ENCODE results near the gene SBF2.
"Not testable (repeated sequence)": the region's sequence is repeated elsewhere in the genome, so short reads cannot be mapped to it uniquely, and the experiment has no call there.

The SBF2 gene

DNA sequence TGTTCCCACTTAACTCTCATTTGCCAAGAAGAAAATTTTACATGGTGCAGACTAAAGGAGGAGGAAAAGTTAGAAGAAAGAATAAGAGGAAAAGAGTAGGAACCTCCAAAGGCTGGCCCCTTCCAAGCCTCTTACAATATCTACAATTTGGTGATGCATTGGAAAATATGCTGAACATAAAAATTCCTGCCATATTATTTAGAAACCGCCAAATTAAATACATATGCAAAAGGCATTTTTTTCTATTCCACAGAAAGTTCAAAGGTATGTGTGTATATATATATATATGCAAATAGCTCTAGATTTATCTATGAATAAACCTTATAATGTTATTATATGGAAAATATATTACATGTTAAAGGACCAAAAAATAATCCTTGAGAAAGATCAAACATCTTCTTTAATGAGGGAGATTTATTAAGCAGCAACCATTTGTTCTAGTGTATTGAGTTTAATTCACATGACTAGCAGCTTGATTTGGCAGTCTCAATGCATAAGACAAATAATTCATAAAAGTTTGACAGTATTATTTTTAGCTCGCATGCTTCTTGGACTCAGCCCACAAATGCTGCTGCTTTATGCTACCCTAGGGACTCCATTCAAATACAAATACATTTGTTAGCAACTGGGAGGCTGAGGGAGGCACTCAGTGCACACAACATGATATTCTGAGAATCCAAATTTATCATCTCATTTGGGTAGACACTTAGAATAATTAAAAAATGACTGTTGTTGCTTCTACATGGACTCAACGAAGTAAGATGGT is 184.9 kb downstream of the SBF2 start:
- no peak for DNase-seq

DNA sequence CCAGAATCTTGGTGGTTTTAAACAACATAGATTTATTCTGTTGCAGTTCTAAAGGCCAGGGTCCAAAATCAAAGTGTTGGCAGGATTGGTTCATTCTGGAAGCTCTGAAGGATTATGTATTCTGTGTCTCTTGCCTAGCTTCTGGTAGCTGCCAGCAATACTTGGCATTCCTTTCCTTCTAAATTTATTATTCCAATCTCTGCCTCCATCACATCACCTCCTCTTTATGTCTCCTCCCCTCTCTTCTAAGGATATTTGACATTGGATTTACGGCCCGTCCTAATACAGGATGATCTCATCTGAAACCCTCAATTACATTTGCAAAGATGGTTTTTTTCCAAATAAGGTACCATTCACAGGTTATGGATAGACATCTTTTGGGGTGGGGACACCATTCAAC is 186.5 kb downstream of the SBF2 start:
- DNase-seq = no peak

DNA sequence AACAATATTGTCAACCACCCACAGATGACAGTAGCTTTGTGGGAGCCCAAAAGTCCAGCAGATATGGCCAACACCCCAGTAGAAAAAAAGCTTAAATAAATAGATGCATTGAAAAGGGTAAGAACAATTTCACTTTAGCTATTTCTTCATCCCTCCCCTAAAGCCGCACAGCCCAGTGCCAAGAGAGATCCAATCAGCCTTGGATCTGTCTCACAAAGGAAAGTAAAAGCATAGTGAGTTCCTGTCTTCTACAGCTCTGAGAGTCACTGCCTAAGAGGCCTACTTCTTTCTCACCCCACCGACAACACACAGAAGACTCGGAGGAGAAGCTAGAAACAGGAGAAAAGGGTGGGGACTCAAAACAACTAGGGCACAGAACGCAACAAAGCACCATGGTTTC is 196.4 kb downstream of the SBF2 start:
- no peak for DNase-seq

DNA sequence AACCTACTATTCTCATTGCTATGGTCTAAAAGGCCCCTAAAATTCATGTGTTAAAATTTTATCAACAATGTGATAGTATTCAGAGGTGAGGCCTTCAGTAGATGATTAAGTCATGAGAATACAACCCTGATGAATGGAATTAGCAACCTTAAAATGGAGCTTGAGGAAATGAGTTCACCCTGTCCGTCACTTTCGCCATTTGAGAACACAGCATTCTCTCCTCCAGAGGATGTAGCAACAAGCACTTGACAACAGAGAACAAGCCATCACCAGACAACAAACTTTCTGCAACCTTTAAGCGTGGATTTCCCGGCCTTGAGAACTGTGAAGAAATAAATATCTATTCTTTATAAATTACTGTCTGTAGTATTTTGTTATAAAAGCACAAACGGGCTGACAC is 197.0 kb downstream of the SBF2 start:
- no peak for DNase-seq

DNA sequence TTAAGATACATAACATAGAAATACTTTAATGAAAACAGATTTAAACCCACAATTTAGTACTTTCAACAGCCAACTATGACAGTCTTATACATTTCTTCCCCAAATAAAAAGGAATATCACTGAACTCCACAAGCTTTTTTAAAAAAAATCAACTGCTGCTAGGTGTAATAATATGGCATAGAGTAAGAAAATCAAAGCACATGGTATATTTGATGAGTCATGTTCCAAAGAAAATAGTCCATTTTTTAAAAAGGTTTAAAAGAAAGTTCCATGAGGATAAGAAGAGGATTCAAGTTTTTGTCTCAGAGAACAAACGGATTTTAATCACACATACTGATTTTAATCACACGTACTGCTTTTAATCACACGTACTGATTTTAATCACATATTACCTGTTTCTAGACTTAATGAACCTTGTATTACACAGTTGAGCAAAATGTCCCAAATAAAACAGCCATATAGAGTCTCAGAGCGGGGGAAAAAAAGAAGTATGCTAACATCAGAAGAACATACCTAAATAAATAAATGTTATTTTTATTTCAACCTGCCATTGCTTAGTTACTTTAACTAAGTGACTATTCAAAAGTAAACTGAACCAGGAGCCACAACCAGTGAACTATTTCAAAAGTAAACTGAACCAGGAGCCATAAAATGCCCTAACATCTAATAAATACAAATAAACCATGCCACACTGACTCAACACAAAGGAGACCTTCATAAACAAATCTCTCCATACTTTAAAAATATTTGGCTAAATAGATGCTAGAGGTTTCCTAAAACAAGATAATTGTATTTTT is 198.4 kb downstream of the SBF2 start:
- DNase-seq = no peak

DNA sequence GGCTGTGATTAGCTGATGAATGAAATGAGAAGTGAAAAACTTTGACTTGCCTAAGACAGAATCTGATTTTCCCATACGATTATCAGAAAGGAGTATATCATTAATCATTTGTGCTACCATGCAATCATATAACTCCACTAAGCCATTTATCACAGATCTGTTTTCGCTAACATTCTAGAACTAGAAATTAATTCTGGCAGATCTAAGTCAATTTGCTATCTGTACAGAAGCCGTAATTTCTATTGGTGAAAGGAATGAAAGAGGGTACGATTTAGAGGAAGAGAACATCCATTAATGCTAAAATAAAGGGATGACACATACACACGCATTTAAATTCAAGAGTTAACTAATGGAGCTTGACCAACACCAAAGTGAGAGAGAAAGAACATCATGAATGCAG is 201.6 kb downstream of the SBF2 start:
- no peak for DNase-seq

DNA sequence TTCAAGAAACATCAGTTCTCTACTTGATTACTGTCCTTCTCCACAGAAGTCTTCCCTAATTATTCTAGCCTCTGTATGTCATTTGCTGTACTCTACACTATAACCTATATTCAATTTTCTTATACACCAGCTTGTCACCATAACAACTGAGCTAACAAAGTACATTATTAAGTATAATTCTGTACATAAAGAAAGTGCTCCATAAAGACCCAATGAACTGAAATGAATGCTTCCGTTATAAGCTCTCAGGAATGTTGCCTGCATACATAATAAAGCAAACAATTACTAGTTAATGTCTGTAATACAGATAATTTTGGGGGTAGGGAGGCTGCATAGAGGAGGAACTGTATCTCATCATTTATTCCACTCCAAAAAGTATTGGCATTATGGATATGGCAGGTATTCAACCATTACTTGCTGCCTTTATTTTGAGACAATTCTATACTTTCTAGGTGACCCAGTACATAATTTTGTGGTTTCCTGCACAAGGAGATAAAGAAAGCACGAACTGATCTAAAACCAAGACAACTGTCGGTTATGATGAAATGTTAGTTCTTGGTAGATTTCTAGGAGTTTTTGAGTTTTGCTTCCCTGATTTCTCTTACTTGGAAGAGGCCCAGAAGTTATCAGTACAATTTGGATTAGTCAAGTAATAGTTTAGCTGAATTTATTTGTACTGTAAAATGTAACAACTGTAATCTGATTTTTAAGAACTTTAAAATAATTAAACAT is 202.5 kb downstream of the SBF2 start:
- no peak for DNase-seq

DNA sequence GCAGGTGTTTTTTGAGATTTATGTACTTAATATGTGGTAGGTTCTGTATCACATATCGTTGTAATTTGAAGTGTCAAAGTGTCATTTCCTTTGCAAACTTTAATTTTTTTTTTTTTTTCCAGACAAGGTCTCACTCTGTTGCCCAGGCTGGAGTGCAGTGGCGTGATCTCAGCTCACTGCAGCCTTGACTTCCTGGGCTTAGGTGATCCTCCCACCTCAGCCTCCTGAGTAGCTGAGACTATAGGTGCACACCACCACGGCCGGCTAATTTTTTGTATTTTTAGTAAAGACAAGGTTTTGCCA is 206.1 kb downstream of the SBF2 start:
- not testable (repeated sequence) for DNase-seq

DNA sequence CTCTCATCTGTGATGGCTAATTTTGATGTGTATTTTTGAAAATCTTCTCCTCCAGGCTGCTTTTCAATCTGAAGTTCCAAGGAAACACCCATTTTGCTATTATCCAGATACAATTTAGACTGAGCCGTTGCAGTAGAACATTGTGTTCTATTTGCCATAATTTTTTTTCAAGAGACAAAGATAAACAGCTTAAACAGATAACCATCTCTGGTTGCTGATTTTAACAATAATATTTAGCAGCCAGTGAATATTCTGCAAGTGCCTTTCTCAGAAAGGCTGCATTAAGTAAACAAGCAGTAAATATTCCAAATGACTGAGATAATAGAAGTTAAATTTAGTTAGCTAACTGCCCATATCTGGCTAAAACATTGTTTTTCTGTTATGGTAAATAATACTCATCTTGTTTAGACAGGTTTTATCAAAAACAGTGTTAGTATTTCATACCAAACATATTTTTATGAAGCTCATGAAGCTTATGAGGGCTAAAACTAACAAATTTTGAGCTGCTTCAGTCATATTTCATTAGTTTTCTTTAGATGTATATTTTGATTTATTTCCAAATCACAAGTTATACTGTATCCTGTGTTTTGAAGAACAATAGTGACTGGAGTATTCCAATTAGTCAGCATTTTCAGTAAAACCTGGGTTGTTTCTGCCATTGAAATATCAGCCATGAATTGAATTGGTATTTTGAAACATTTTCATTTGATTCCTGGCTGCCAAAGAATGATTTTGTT is 206.7 kb downstream of the SBF2 start:
- no peak for DNase-seq

DNA sequence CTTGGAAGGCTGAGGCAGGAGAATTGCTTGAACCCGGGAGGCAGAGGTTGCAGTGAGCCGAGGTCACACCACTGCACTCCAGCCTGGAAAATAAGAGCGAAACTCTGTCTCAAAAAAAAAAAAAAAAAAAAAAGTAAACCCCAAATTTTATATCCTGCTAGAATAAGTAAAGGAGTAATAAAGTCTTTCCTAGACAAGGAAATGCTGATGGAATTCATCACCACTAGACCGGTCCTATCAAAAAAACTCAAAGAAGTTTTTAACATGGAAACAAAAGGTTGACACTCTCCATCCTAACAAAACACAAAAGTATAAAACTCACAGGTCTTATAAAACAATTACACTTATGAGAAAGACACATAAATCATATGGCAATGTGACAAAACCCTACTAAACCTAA is 213.9 kb downstream of the SBF2 start:
- DNase-seq = no peak

DNA sequence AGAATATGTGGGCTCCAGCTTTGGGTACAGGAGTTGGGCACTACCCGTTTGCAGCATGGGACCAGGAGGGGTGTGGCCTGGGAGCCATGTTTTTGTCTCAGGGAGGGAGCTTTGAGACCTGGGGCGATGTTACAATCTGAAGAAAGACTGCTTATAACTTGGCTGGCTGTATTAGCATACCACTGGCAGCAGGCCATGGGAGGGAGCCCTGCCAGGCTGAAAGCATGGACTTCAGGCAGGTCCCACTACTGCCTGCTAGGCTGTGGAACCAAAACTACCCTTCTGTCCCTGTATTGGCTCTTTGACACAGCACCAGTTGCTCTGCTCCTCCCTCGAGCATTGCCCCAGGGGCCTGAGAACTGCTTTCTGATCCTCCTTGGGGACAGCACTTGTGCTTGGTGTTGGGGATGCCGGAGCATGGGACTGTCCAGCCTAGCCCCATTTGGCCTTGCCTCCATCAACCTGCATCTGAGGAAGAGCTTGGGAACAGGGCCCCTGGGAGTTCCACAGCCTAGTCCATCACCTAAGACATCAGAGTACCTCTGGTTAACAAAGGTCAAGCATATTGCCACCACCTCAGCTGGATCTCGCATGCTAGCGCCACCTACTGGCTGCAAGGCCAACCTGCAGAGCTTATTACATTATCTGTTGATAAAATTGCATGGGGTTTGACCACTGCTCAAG is 217.4 kb downstream of the SBF2 start:
- DNase-seq = peak; percentile 5

DNA sequence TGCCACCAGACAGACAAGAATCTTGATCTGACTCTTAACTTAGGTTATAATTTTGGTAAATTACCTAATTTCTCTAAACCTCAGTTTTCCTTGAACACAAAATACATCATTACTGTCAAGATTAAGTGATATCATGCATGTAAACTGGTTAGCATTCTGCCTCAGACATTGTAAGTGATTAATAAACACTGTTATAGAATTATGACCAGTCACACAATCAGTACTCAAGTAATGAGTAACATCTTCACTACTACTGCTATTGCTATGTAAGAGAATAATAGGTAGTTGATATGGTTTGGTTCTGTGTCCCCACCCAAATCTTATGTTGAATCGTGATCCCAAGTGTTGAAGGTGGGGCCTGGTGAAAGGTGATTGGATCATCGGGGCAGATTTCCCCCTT is 218.9 kb downstream of the SBF2 start:
- no peak for DNase-seq

DNA sequence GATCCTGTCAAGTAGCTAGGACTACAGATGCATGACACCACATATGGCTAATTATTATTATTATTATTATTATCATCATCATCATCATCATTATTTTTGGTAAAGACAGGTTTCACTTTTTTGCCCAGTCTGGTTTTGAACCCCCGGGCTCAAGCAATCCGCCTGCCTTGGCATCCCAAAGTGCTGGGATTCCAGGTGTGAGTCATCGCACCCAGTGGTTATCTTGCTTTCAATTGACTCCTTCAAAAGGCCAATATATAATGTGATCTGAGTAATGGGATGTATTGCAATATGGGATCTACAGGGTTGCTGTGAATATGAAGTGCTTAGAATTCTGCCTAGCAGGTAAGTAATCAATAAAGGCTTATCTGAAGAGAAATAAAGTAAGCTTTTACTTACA is 221.2 kb downstream of the SBF2 start:
- no peak for DNase-seq

DNA sequence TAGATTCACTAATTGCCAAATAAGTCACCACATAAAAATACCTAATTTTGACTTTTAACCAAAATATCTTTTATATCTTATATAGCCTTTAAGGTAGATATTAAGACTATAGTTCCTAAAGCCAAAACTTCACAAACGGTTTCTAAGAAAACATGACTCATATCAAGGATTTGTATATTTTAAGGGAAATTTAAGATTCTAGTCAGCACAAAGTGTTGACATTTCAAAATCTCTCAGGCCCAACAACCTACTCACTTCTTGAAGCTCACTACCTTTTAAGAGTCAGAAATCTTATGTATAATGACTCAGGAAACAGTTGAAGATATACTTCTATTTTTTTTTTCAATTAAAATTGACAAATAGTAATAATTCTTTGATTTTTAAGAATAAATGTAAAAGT is 221.9 kb downstream of the SBF2 start:
- DNase-seq = no peak

DNA sequence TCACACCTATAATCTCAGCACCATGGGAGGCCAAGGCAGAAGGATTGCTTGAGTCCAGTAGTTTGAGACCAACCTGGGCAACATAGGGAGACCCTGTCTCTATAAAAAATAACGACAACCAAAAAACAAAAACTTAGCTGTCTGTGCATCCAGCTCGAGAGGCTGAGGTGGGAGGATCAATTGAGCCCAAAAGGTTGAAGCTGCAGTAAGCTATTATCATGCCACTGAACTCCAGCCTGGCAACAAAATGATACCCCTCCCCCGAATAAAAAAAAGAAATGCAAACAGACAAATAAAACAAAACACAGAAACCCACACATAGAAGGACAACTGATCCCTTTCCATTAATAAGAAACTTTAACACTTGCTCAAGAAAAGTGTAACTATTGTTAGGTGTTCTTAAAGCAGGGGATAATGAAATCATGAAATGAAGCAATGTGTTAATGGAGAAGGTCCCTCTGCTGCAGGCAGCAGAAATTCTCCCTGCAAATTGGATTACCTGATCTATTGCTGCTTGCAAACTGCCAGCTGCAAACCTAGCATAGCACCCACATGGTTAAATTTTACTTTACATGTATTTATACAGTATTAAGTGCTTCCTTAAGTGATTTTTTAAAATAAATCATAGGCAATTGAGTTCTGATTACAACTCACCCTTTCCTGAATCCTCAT is 226.3 kb downstream of the SBF2 start:
- DNase-seq = no peak

DNA sequence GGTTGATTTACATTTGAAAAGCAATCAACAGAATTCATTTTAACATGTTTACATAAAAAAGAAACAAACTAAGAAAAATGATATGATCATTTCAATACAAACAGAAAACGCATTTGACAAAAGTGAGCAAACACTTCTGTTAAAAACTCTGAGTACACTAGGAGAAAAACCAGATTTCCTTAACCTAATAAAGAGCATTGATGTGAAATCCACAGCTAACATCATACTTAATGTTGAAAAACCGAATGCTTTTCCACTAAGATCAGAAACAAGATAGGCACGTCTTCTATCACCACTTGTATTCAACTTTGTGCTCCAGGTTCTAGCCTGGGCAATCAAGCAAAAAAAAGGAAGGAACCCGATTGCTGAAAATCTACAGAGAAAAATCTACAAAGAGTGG is 227.6 kb downstream of the SBF2 start:
- DNase-seq = no peak

DNA sequence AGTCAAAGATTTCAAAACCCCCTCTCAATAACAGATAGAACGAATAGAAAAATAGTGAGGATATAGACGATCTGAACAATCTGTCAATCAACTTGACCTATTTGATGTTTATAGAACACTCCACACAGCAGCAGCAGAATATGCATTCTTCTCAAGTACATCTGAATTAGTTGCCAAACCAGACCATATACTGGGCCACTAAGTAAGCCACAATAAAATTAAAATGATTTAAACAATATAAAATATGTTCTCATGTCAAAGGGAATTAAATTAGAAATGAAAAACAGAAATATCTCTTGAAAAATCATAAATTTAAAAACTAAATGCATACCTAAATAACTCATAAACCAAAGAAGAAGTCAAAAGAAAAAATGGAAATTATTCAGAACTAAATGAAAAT is 229.2 kb downstream of the SBF2 start:
- DNase-seq = no peak

DNA sequence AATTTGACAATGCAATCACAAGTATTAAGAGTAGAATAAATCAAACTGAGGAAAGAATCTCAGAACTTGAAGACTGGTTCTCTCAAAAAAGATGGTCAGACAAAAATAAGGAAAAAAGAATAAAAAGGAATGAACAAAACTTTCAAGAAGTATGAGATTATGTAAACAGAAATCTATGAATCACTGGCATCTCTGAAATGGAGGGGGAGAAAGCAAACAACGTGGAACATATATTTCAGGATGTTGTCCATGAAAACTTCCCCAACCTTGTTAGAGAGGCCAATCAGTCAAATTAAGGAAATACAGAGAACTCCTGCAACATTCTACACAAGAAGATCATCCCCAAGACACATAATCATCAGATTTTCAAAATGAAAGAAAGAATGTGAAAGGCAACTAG is 235.7 kb downstream of the SBF2 start:
- no peak for DNase-seq

DNA sequence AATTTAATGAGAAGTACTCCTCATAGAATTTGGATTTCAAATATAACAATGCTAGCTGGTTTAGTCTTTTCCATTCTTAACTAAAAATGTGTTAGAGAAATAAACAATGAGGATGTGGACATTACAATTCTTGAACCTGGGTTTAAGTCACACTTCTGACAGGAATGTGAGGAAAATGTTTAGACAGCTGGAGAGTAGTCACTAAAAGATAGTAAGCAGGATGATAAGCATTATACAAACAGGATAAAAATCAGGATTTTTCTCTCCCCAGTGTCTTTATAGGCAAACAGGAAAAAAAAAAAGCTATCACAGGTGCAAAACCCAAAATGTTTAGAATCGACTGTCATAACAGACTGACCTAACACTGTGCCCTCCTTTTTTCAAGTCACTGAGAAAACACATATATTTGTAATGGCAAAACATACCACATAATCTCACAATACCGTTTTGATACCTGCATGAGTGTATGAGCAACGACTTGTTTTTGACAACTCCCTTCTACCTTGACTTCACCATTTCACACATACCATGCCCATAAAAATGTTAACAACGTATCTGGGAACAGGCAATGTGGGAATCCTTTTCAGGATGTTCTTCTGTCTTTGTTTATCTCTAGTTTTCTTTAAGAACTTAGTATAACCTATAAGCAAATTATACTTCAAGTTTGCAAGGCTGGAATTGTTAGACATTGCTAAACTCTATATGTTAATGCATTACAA is 242.0 kb downstream of the SBF2 start:
- no peak for DNase-seq

DNA sequence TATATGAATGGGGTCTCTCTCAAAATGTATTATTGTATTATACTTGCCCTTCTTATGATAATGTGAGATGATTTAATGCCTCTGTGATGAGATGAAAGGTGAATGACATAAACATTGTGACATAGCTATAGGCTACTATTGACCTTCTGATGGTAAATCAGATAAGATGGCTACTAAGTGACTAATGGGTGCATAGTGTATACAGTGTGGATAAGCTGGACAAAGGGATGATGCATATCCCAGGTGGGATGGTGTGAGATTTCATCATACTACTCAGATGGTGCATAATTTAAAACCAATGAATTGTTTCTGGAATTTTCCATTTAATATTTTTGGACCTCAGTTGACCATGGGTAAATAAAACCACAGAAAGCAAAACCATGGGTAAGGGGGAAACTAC is 243.5 kb downstream of the SBF2 start:
- no peak for DNase-seq

DNA sequence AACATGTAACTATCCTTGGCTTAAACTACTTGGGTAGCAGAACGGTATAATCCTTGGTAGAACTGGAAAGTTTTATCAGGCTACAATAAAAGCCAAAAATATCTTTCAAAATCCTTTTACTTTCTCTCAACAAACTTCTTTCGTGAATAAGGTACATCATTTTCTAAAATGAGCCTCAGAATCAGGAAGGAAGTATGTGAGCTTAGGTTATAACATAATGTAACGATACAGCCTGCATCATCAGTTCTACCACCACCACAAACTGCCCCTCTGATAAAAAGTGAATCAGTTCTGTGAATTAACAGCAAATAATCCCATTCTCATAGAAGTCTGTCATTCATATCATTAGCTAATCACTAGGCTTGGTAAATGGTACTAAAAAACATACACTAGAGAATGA is 244.3 kb downstream of the SBF2 start:
- DNase-seq = no peak

DNA sequence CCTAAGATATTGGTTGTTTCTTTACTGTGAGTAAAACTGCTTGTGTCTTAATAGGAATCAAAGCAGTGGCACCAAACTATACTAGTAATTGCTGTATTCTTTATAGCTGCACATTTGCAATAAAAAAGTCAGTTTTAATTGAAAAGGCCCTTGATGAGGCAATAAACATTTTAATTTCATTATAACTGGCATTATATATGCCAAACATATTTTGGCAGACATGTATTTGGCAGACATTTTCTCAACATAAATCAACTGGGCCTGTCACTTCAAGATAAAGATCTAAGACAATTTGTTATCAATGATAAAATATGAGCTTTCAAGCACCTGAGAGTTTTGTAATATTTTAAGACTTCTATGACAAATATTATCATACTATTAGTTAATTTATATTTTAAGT is 245.7 kb downstream of the SBF2 start:
- no peak for DNase-seq

All from NK-92 treated with Interleukin-12 subunit alpha and Interleukin-12 subunit beta, amount 100 ng/mL, for 24 hours (cell line).